Measurements from ENCODE around the gene PYROXD2.

The PYROXD2 gene

DNA sequence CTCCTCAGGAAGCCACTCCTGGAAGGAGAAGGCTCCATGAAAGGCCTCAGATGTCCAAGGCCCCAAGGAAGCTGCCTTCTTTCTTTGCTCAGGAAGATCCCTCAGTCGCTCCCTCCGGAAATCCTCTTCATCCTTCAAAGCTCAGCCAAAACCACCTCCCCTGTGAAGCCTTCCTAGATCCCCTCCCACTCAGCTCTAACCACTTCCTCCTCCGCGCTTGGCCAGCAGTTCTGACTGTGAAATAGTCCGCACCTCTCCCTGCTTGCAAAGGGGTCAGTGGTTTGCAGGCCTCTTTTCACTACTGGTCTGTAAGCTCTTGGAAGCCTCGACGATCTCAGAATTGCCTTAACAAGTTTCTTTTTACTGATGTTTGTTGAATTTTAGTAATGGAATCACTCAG lies 23.9 kb downstream of the PYROXD2 start:
- Histone ChIP-seq H2AFZ (ENCODE audit: low read length) (no peak overlapping the region), H3K27me3 (replicated peaks; ENCODE audit: insufficient read depth, low read length) (no peaks in the 10 kb centered on the region), H3K36me3 (replicated peaks; ENCODE audit: insufficient read depth, low read length) (no peaks in the 10 kb centered on the region), H3K79me2 (ENCODE audit: low read length) (no peaks in the 10 kb centered on the region), H4K20me1 (ENCODE audit: insufficient read depth, low read length) (no peaks in the 10 kb centered on the region), H3K4me1 (ENCODE audit: low read length) (no peaks in the 10 kb centered on the region), H3K9me2 (replicated peaks; ENCODE audit: insufficient read depth, low read length) (no peaks in the 10 kb centered on the region), H3K4me3 (ENCODE audit: low read length) (no peak overlapping the region), H3K9me3 (replicated peaks; ENCODE audit: insufficient read depth, low read length) (no peaks in the 10 kb centered on the region), H3K27ac (ENCODE audit: low read length) (no peak overlapping the region), H3K9ac (ENCODE audit: low read length) (no peak overlapping the region), H3K4me2 (ENCODE audit: low read depth, low read length) (no peak overlapping the region), H3F3A (ENCODE audit: insufficient read depth, low read length) (no peaks in the 10 kb centered on the region)
- TF ChIP-seq, protein P1, sequence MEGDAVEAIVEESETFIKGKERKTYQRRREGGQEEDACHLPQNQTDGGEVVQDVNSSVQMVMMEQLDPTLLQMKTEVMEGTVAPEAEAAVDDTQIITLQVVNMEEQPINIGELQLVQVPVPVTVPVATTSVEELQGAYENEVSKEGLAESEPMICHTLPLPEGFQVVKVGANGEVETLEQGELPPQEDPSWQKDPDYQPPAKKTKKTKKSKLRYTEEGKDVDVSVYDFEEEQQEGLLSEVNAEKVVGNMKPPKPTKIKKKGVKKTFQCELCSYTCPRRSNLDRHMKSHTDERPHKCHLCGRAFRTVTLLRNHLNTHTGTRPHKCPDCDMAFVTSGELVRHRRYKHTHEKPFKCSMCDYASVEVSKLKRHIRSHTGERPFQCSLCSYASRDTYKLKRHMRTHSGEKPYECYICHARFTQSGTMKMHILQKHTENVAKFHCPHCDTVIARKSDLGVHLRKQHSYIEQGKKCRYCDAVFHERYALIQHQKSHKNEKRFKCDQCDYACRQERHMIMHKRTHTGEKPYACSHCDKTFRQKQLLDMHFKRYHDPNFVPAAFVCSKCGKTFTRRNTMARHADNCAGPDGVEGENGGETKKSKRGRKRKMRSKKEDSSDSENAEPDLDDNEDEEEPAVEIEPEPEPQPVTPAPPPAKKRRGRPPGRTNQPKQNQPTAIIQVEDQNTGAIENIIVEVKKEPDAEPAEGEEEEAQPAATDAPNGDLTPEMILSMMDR (IDR thresholded peaks at IDR 0.05; ENCODE audit: low read length), result no peak
- no peak for TF ChIP-seq EZH2 (optimal IDR thresholded peaks at IDR 0.05; ENCODE audit: low read depth, low read length)
- no peak for TF ChIP-seq EZH2phosphoT487 (IDR thresholded peaks at IDR 0.05; ENCODE audit: low read length)
- no peak for DNase-seq

DNA sequence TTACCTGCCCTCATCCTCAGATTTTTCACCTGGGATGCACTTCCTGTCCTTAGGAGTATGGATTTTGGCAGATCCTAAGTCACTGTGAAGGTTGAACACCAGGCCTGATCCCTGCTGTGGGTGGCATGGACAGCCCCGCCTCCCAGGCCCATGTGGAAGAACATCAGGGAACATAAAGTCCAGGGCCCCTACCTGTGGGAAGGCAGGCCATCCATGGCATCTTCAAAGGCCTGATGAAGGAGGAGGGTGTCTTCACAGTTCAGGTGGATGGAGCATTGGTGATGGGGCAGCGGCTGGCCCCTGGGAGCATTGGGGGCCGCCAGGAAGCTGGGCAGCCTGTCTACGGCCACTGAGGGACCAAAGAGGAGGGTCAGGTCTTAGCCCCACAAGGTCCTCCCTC lies 24.6 kb downstream of the PYROXD2 start:
- no peaks in the 10 kb centered on the region for H3K9me2 ChIP-seq (replicated peaks; ENCODE audit: insufficient read depth, low read length)
- no peak overlapping the region for H3K4me3 ChIP-seq (ENCODE audit: low read length)
- H3K79me2 ChIP-seq (ENCODE audit: low read length), result no peaks in the 10 kb centered on the region
- no peak overlapping the region for H3K27ac ChIP-seq (ENCODE audit: low read length)
- no peaks in the 10 kb centered on the region for H3K36me3 ChIP-seq (replicated peaks; ENCODE audit: insufficient read depth, low read length)
- H3K9ac ChIP-seq (ENCODE audit: low read length), result no peak overlapping the region
- H3F3A ChIP-seq (ENCODE audit: insufficient read depth, low read length), result no peaks in the 10 kb centered on the region
- no peaks in the 10 kb centered on the region for H3K27me3 ChIP-seq (replicated peaks; ENCODE audit: insufficient read depth, low read length)
- no peaks in the 10 kb centered on the region for H3K4me1 ChIP-seq (ENCODE audit: low read length)
- H4K20me1 ChIP-seq (ENCODE audit: insufficient read depth, low read length), result no peaks in the 10 kb centered on the region
- DNase-seq, result no peak
- H2AFZ ChIP-seq (ENCODE audit: low read length), result no peak overlapping the region
- H3K4me2 ChIP-seq (ENCODE audit: low read depth, low read length), result no peak overlapping the region
- H3K9me3 ChIP-seq (replicated peaks; ENCODE audit: insufficient read depth, low read length), result no peaks in the 10 kb centered on the region
- no peak for TF ChIP-seq EZH2phosphoT487 (IDR thresholded peaks at IDR 0.05; ENCODE audit: low read length)
- TF ChIP-seq EZH2 (optimal IDR thresholded peaks at IDR 0.05; ENCODE audit: low read depth, low read length), result no peak
- TF ChIP-seq, protein P1 (IDR thresholded peaks at IDR 0.05; ENCODE audit: low read length), result no peak

DNA sequence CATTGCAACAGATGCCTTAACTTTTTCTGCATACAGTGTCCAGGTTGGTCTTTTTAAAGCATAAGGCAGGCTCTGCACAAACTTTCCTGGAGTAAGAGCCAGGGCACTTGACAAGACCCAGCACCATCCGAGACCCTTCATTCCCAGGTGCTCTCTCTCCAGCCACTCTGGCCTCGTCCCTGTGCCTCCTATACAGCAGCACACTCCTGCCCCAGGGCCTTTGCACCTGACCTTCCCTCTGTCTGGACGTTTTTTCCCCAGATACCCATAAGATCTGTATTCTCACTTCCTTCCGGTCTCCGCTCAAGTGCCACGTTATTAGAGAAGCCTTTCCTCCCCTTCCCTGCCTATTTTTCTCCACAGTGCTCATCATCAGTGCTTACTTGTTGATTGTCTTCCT lies 25.6 kb downstream of the PYROXD2 start:
- Histone ChIP-seq H3F3A (ENCODE audit: insufficient read depth, low read length) (no peaks in the 10 kb centered on the region), H4K20me1 (ENCODE audit: insufficient read depth, low read length) (no peaks in the 10 kb centered on the region), H3K79me2 (ENCODE audit: low read length) (no peaks in the 10 kb centered on the region), H3K9me2 (replicated peaks; ENCODE audit: insufficient read depth, low read length) (no peaks in the 10 kb centered on the region), H3K4me1 (ENCODE audit: low read length) (no peaks in the 10 kb centered on the region), H3K9me3 (replicated peaks; ENCODE audit: insufficient read depth, low read length) (no peaks in the 10 kb centered on the region), H3K4me3 (ENCODE audit: low read length) (no peak overlapping the region), H3K27ac (ENCODE audit: low read length) (no peak overlapping the region), H3K9ac (ENCODE audit: low read length) (no peak overlapping the region), H3K27me3 (replicated peaks; ENCODE audit: insufficient read depth, low read length) (no peaks in the 10 kb centered on the region), H2AFZ (ENCODE audit: low read length) (no peak overlapping the region), H3K4me2 (ENCODE audit: low read depth, low read length) (no peak overlapping the region), H3K36me3 (replicated peaks; ENCODE audit: insufficient read depth, low read length) (no peaks in the 10 kb centered on the region)
- no peak for DNase-seq
- TF ChIP-seq EZH2phosphoT487 (IDR thresholded peaks at IDR 0.05; ENCODE audit: low read length), result no peak
- TF ChIP-seq, protein P1 (IDR thresholded peaks at IDR 0.05; ENCODE audit: low read length), result no peak
- no peak for TF ChIP-seq EZH2 (optimal IDR thresholded peaks at IDR 0.05; ENCODE audit: low read depth, low read length)

Measured in MM.1S (cell line).